ENCODE data around the gene PXK. TPM values are rescaled to one million over a fixed set of nuclear protein-coding genes. Genes with fewer than 3 reads are reported as not detected.

The PXK gene
- total RNA-seq, 1 donor from 2014 or later = 29.8 TPM

DNA sequence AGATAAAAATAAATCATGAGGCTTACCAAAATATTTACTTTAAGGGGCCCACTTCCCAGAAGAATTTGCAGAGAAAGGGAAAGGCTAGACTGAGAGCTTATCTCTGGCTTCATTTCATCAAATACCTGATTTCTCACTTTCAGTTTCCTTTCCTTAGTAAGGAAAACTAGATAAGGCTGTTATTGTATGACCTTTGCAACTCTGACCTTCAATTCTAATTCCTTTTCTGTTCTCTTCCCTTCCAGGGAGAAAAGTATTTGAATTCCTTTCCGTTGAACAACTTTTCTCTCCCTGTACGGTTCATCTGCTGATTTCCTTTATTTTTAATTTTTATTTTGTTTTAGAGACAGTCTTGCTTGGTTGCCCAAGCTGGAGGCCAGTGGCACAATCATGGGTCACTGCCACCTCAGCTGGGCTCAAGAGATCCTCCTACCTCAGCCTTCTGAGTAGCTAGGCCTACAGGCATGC is 7.1 kb upstream of the PXK start:
- Histone ChIP-seq H3K9me3 (no peaks in the 10 kb centered on the region), H3K4me1 (peaks cover 12% of the 10 kb centered on the region), H3K4me3 (no peak overlapping the region), H3K36me3 (peaks cover under 1% of the 10 kb centered on the region), H3K27me3 (no peaks in the 10 kb centered on the region), H3K27ac (peak overlapping the region; percentile 3)
- DNase-seq (no peak), ATAC-seq (no peak)
- intact Hi-C loops (cut with DNase I) = no loop called here
- TF ChIP-seq, protein P1, sequence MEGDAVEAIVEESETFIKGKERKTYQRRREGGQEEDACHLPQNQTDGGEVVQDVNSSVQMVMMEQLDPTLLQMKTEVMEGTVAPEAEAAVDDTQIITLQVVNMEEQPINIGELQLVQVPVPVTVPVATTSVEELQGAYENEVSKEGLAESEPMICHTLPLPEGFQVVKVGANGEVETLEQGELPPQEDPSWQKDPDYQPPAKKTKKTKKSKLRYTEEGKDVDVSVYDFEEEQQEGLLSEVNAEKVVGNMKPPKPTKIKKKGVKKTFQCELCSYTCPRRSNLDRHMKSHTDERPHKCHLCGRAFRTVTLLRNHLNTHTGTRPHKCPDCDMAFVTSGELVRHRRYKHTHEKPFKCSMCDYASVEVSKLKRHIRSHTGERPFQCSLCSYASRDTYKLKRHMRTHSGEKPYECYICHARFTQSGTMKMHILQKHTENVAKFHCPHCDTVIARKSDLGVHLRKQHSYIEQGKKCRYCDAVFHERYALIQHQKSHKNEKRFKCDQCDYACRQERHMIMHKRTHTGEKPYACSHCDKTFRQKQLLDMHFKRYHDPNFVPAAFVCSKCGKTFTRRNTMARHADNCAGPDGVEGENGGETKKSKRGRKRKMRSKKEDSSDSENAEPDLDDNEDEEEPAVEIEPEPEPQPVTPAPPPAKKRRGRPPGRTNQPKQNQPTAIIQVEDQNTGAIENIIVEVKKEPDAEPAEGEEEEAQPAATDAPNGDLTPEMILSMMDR (IDR thresholded peaks at IDR 0.05) = no peak

DNA sequence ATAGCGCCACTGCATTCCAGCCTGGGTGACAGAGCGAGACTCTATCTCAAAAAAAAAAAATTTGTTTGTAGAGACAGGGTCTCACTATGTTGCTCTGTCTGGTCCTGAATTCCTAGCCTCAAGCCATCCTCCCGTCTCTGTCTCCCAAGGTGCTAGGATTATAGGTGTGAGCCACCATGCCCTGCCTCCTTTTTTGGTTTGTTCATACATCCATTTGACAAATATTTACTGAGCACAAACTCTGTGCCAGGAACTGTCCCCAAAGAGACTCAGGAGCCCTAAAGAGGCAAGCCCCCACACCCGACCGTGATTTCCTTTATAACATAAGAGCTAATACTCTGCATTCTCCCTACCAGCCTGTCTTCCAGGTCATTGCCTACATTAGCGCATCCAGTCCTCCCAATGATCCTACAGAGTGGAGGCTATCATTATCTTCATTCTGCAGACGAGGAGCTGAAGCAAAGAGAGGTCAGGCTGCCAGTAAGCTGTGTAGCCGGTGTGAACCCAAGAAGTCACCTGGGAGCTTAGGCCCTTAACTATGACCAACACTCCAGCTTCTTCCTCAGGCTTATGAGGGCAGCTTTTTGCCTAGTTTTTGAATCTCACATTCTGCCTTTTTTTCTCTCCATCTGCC is 6.3 kb upstream of the PXK start:
- intact Hi-C loops (cut with DNase I) = no loop called here

DNA sequence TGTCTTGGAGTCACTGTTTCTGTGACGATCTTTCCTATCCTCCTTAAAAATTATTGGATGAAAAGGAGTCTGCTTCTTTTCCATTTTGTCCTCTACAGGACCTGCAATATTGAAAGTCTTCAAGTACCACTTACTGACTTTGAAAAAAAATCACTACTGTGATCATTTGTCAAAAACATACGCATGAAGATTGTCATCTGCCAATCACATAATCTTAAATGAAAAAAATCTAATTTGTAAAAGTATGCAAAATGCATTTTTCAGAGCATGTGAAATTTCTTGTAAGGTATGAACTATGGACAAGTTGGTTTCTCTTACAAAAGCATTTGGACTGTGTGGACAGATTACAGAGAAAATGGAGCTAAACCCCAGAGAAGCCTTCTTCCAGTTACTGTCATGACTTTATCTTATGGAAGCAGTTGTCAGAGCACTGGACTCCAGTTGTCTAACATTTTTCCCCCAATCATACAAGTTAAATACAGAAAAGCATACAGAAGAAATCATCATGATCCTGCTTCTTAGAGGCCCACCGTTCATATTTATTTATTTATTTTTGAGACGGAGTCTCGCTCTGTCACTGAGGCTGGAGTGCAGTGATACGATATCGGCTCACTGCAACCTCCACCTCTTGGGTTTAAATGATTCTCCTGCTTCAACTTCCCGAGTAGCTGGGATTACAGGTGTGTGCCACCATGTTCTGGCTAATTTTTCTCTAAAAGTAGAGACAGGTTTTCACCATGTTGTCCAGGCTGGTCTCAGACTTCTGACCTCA is 3.4 kb upstream of the PXK start:
- Histone ChIP-seq H3K27ac (no peak overlapping the region), H3K4me3 (no peak overlapping the region), H3K9me3 (no peaks in the 10 kb centered on the region), H3K4me1 (peaks cover 27% of the 10 kb centered on the region), H3K36me3 (no peaks in the 10 kb centered on the region), H3K27me3 (no peaks in the 10 kb centered on the region)
- no peak for ATAC-seq
- intact Hi-C loops (cut with DNase I) = no loop called here
- DNase-seq = no peak
- TF ChIP-seq, protein P1 (IDR thresholded peaks at IDR 0.05) = no peak

More for the DNA sequence above, 6.3 kb upstream of the PXK start:
- Histone ChIP-seq H3K4me1 (peaks cover 12% of the 10 kb centered on the region), H3K9me3 (no peaks in the 10 kb centered on the region), H3K27ac (no peak overlapping the region), H3K27me3 (no peaks in the 10 kb centered on the region), H3K36me3 (no peaks in the 10 kb centered on the region), H3K4me3 (no peak overlapping the region)
- DNase-seq = no peak
- TF ChIP-seq, protein P1 (IDR thresholded peaks at IDR 0.05) = no peak
- no peak for ATAC-seq

DNA sequence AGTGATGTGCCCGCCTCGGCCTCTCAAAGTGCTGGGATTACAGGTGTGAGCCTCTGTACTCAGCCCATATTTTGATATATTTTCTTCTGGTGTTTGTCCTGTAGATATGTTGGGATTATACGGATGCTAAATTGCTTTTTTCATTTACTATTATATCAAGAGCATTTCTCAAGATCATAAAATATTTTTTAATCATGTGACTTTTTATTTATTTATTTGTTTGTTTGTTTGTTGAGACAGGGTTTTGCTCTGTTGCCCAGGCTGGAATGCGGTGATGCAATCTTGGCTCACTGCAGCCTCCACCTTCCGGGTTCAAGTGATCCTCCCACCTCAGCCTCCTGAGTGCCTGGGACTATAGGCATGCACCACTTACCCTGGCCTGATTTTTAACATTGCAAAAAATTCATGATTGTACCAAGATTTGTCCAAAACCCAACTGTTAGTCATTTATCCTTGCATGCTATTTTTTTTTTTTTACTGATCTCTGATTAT is 2.7 kb upstream of the PXK start:
- Histone ChIP-seq H3K36me3 (no peaks in the 10 kb centered on the region), H3K27ac (no peak overlapping the region), H3K4me3 (no peak overlapping the region), H3K9me3 (no peaks in the 10 kb centered on the region), H3K4me1 (peaks cover 27% of the 10 kb centered on the region), H3K27me3 (no peaks in the 10 kb centered on the region)
- ATAC-seq (no peak), DNase-seq (no peak)
- TF ChIP-seq, protein P1 (IDR thresholded peaks at IDR 0.05) = no peak
- intact Hi-C loops (cut with DNase I) = loop anchor here (10.0 kb wide), 1 partner anchor 75 kb away; no protein-coding TSS in a partner anchor

DNA sequence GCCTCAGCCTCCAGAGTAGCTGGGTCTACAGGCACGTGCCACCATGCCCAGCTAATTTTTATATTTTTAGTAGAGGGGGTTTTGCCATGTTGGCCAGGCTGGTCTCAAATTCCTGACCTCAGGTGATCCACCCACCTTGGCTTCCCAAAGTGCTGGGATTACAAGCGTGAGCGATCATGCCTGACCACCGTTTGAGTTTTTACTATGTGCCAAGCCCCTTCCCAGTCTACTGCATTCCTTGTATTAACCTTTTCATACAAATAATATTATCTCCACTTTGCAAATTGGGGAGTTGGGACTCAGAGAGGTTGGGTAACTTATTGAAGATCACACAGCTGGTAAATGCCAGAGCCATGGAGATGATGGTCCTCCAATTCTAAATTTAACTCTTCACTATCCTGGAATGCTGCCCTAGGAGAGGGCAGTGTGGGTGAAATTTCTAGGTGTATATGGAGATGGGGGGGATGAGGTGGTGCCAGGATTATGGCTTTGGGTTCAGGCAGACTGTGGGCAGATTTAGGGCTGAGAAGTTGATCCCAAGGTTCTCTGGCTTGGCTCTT is 1.0 kb upstream of the PXK start:
- H3K27me3 ChIP-seq = no peaks in the 10 kb centered on the region
- H3K9me3 ChIP-seq = no peaks in the 10 kb centered on the region
- no peak overlapping the region for H3K4me3 ChIP-seq
- H3K27ac ChIP-seq = no peak overlapping the region
- ATAC-seq (no peak), DNase-seq (no peak)
- TF ChIP-seq, protein P1 (IDR thresholded peaks at IDR 0.05) = no peak
- no peaks in the 10 kb centered on the region for H3K36me3 ChIP-seq
- H3K4me1 ChIP-seq = peaks cover 30% of the 10 kb centered on the region
- intact Hi-C loops (cut with DNase I) = loop anchor here (10.0 kb wide), 1 partner anchor 73 kb away; no protein-coding TSS in a partner anchor

All from upper lobe of right lung (tissue), 1 donor.